OCI-LY3 (cell line): ENCODE results near the gene COPG1.

ENCODE experiments used
- H2AFZ ChIP-seq: fragments of 200-600, 300-600 bp; shearing (Covaris generic); 2 replicates; pipeline ENCODE4 v1.6.0; 2014; ENCODE audit warnings: antibody characterized with exemption, low read depth, low read length
- H3K27ac ChIP-seq: fragments of 200-600, 300-600 bp; sonication (generic); 2 replicates; pipeline ENCODE4 v1.5.1; 2014; ENCODE audit warnings: mild to moderate bottlenecking, low read length, moderate library complexity, mixed read lengths
- H3K27me3 ChIP-seq: fragments of 200-600, 300-600 bp; sonication (generic); 2 replicates; pipeline ENCODE4 v1.6.1; 2014; ENCODE audit warnings: low read depth, low read length, mixed read lengths
- H3K36me3 ChIP-seq: fragments of 200-600, 300-600 bp; sonication (generic); replicated peaks from 2 replicates; pipeline ENCODE3; 2014; ENCODE audit warnings: low read depth, low read length, mixed read lengths
- H3K4me1 ChIP-seq: fragments of 300-600, 200-600 bp; sonication (generic); 2 replicates; pipeline ENCODE4 v1.6.1; 2014; ENCODE audit warnings: low read length, mixed read lengths
- H3K4me2 ChIP-seq: fragments of 200-600, 300-600 bp; sonication (generic); 2 replicates; pipeline ENCODE4 v1.6.1; 2014; ENCODE audit warnings: low read length, mixed read lengths
- H3K4me3 ChIP-seq: fragments of 300-600, 200-600 bp; sonication (generic); 2 replicates; pipeline ENCODE4 v1.5.1; 2014; ENCODE audit warnings: antibody characterized with exemption, mild to moderate bottlenecking, low read length, moderate library complexity
- H3K79me2 ChIP-seq: fragments of 300-600, 200-600 bp; shearing (Covaris generic); 2 replicates; pipeline ENCODE4 v1.6.1; 2014; ENCODE audit warnings: mild to moderate bottlenecking, low read length, mixed read lengths
- H3K9ac ChIP-seq: fragments of 300-600, 200-600 bp; shearing (Covaris generic); 2 replicates; pipeline ENCODE4 v1.6.0; 2014; ENCODE audit warnings: mild to moderate bottlenecking, low read length, moderate library complexity
- H3K9me3 ChIP-seq: fragments of 200-600, 300-600 bp; shearing (Covaris generic); 2 replicates; pipeline ENCODE4 v1.6.1; 2014; ENCODE audit warnings: low read length, mixed read lengths; ENCODE audit not compliant: insufficient read depth
- H4K20me1 ChIP-seq: fragments of 200-600, 300-600 bp; sonication (generic); 2 replicates; pipeline ENCODE4 v1.6.1; 2016; ENCODE audit warnings: low read length, mixed read lengths; ENCODE audit not compliant: insufficient read depth
- EZH2phosphoT487 ChIP-seq: fragments of 200-600 bp; shearing (Covaris generic); IDR thresholded peaks from 2 replicates; pipeline ENCODE4 v1.6.1; 2018; ENCODE audit warnings: antibody characterized with exemption, mixed run types, low read depth
- TF ChIP-seq, protein P1 (sequence below): fragments of 200-600, 300-600 bp; sonication (generic); IDR thresholded peaks from 2 replicates; pipeline ENCODE4 v1.5.1; 2014; ENCODE audit warnings: antibody characterized with exemption, low read length, low read depth

COPG1 gene

DNA sequence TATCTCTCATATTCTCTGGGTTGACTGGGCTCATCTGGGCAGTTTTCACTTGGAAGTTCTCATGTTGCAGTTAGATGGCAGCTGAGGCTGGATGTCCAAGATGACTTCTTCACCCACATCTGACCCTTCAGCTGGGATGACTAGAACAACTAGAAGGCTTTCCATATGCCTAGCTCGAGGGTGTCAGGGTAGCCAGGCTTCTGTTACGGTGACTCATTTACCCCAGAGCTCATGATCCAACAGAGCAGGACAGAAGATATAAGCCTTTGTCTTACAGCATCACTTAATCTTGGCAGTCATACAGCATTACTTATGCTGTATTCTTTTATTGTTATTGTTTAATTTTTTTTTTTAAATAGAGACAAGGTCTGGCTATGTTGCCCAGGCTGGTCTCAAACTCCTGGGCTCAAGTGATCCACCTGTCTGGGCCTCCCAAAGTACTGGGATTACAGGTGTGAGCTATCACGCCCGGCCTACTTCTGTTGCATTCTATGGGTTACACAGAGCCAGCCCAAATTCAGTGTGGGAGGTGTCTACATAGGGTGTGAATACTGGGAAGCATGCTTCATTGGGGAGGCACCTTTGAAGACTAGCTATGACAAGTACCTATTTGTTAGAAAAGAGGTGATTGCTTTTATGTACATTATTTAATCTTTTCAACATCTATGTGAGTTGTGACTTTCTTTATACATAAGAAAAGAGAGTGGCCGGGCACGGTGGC is 40.0 kb downstream of the COPG1 start:
- Histone ChIP-seq H3K4me1 (no peaks in the 10 kb centered on the region), H2AFZ (no peak overlapping the region), H3K27ac (no peak overlapping the region), H3K79me2 (no peaks in the 10 kb centered on the region), H4K20me1 (no peaks in the 10 kb centered on the region), H3K4me3 (no peak overlapping the region), H3K4me2 (no peak overlapping the region), H3K9me3 (no peaks in the 10 kb centered on the region), H3K9ac (no peak overlapping the region), H3K36me3 (no peaks in the 10 kb centered on the region), H3K27me3 (peaks cover 63% of the 10 kb centered on the region)
- TF ChIP-seq EZH2phosphoT487, result no peak

DNA sequence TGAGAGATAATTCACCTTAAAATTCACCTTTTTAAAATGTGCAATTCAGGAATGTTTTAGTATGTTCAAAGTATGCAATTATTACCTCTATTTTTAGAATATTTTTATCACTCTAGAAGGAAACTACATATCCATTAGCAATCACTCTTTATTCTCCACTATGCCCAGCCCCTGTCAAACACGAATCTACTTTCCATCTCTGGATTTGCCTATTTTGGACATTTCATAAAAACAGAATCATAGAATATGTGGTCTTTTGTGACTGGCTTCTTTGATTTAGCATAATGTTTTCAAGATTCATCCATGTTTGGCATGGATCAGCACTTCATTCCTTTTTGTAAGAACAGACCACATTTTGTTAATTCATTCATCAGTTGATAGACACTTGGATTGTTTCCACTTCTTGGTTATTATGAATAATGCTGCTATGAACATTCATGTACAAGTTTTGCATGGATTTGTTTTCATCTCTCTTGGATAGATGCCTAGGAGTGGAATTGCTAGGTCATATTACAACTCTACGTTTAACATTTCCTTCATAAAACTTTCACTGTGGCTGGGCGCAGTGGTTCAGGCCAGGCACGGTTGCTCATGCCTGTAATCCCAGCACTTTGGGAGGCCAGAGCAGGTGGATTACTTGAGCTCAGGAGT is 42.0 kb downstream of the COPG1 start:
- H3K36me3 ChIP-seq, result no peaks in the 10 kb centered on the region
- H3K9ac ChIP-seq, result no peak overlapping the region
- no peaks in the 10 kb centered on the region for H3K4me1 ChIP-seq
- H3K4me3 ChIP-seq, result no peak overlapping the region
- no peak overlapping the region for H3K4me2 ChIP-seq
- no peaks in the 10 kb centered on the region for H3K9me3 ChIP-seq
- H3K27me3 ChIP-seq, result peaks cover 58% of the 10 kb centered on the region
- no peak overlapping the region for H2AFZ ChIP-seq
- H3K79me2 ChIP-seq, result no peaks in the 10 kb centered on the region
- TF ChIP-seq, protein P1, sequence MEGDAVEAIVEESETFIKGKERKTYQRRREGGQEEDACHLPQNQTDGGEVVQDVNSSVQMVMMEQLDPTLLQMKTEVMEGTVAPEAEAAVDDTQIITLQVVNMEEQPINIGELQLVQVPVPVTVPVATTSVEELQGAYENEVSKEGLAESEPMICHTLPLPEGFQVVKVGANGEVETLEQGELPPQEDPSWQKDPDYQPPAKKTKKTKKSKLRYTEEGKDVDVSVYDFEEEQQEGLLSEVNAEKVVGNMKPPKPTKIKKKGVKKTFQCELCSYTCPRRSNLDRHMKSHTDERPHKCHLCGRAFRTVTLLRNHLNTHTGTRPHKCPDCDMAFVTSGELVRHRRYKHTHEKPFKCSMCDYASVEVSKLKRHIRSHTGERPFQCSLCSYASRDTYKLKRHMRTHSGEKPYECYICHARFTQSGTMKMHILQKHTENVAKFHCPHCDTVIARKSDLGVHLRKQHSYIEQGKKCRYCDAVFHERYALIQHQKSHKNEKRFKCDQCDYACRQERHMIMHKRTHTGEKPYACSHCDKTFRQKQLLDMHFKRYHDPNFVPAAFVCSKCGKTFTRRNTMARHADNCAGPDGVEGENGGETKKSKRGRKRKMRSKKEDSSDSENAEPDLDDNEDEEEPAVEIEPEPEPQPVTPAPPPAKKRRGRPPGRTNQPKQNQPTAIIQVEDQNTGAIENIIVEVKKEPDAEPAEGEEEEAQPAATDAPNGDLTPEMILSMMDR, result no peak
- TF ChIP-seq EZH2phosphoT487, result no peak
- no peaks in the 10 kb centered on the region for H4K20me1 ChIP-seq
- no peak overlapping the region for H3K27ac ChIP-seq

DNA sequence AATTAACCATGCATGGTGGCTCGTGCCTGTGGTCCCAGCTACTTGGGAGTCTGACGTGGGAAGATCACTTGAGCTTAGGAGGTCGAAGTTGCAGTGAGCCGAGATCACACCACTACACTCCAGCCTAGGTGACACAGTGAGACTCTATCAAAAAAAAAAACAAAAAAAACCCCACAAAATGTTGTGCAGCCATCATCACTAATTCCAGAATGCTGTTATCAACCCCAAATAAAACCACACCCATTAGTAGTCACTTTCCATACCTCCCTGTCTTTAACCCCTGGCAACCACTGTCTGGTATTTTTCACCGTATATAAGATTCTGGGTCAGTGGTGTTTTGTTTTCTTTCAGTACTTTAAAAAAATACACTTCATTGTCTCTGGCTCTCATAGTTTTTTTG is 45.9 kb downstream of the COPG1 start:
- Histone ChIP-seq H3K9ac (no peak overlapping the region), H3K27ac (no peak overlapping the region), H3K79me2 (no peaks in the 10 kb centered on the region), H3K36me3 (no peaks in the 10 kb centered on the region), H2AFZ (no peak overlapping the region), H3K27me3 (peaks cover 48% of the 10 kb centered on the region), H3K4me2 (no peak overlapping the region), H3K4me3 (no peak overlapping the region), H4K20me1 (no peaks in the 10 kb centered on the region), H3K9me3 (no peaks in the 10 kb centered on the region), H3K4me1 (no peaks in the 10 kb centered on the region)
- TF ChIP-seq, protein P1, result no peak
- TF ChIP-seq EZH2phosphoT487, result no peak

DNA sequence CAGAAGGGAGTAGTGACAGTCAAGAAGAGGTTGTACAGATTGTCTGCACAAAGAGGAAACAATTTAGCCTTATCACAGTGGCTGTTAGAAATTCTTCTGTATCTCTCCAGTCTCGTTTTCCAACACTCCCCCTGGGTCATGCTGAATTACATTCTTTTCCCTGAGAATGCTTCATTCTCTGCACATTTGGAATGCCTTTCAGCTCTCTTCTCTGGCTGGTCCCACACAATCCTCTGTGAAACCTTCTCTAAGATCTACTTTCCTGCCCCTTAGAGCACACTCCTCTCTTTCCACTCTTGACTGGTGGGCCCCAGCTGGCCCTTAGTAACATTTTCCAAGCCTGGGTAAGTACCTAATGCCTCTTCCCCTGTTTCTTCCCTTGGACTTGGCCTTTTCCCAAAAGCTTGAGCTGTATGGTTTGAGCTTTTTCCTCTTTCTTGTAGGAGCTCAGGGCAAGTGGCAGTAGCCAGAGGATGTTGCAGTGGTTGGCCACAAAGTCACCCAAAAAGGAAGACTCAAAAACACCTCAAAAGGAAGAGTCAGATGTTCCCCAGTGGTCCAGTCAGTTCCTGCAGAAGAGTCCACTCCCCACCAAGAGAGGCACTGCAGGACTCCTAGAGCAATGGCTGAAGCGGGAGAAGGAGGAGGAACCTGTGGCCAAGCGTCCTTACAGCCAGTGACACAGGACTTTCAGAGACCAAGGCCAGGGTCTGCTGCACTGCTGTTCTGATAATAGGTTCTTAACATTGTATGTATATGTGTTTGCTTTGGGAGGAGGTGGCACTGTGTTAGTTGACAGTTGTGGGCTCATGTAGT is 54.9 kb downstream of the COPG1 start:
- TF ChIP-seq, protein P1, result no peak
- no peak for TF ChIP-seq EZH2phosphoT487
- Histone ChIP-seq H3K27me3 (peaks cover 46% of the 10 kb centered on the region), H3K4me2 (no peak overlapping the region), H3K9ac (no peak overlapping the region), H3K79me2 (no peaks in the 10 kb centered on the region), H2AFZ (no peak overlapping the region), H3K9me3 (no peaks in the 10 kb centered on the region), H3K36me3 (no peaks in the 10 kb centered on the region), H3K4me1 (peaks cover 18% of the 10 kb centered on the region), H3K27ac (no peak overlapping the region), H3K4me3 (no peak overlapping the region), H4K20me1 (no peaks in the 10 kb centered on the region)
